GM18526 (cell line): ENCODE measurements around the gene TGIF1.

ENCODE experiments used
- POLR2A ChIP-seq: IDR thresholded peaks from 3 replicates; pipeline ENCODE4 v1.6.1; 2011; ENCODE audit not compliant: insufficient read length; ENCODE audit errors: extremely low read depth

The TGIF1 gene

GRCh38 chr18:3450012-3450798, at the start of gene TGIF1:
Gene TGIF1 (plus strand): TSS chr18:3450172. CDS start chr18:3450490, 318 bp downstream.
- no peak for TF ChIP-seq POLR2A

GRCh38 chr18:3400567-3401296, 49.2 kb upstream of the TGIF1 start:
- no peak for TF ChIP-seq POLR2A

GRCh38 chr18:3401669-3402620, 48.0 kb upstream of the TGIF1 start:
- TF ChIP-seq POLR2A: no peak

DNA sequence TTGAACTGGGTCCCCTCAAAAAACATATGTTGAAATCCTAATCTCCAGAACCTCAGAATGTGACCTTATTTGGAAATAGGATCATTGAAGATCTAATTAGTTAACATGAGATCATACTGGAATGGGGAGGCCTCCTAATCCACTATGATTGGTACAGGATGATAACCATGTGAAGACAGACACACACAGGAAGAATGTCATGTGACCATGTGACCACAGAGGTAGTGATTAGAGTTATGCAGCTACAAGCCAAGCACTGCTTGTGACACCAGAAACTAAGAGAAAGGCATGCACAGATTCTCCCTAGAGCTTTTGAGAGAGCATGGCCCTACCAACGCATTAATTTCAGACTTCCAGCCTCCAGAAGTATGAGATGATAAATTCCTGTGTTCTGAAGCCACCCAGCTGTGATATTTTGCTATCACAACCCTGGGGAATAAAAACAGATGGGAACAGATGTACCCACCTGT, 47.0 kb upstream of the TGIF1 start:
- no peak for TF ChIP-seq POLR2A

- no peak for TF ChIP-seq POLR2A
Measured at GRCh38 chr18:3405713-3406112, 44.3 kb upstream of the TGIF1 start.

GRCh38 chr18:3408107-3408506, 41.9 kb upstream of the TGIF1 start:
- no peak for TF ChIP-seq POLR2A

GRCh38 chr18:3409811-3410210, 40.2 kb upstream of the TGIF1 start:
- TF ChIP-seq POLR2A: no peak

- TF ChIP-seq POLR2A: no peak
Measured at GRCh38 chr18:3410273-3410672, 39.7 kb upstream of the TGIF1 start.

- no peak for TF ChIP-seq POLR2A
Measured at GRCh38 chr18:3411327-3411726, 38.6 kb upstream of the TGIF1 start.

DNA sequence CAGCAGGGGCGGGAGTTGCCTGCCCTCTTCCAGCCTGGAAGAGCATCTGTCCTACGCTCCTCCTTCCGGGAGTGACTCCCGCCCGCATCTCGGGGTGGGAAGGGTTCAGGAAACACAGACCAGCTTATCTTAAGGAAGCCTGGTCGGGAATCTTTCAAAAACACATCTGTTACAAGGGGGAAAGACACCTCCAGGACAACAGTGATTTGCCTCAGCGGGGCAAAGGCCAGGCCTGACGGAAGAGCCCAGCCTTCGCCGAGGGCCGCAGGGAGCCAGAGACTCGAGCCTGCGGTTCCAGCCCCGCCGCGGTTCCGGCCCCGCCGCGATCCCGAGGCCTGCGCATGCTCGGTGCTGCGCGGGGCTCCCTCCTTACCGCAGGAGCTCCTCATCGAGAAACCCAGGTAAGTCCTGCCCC, 38.1 kb upstream of the TGIF1 start:
- no peak for TF ChIP-seq POLR2A

- TF ChIP-seq POLR2A: no peak
Measured at GRCh38 chr18:3415110-3415509, 34.9 kb upstream of the TGIF1 start.

- TF ChIP-seq POLR2A: no peak
Measured at GRCh38 chr18:3418083-3418482, 31.9 kb upstream of the TGIF1 start.

DNA sequence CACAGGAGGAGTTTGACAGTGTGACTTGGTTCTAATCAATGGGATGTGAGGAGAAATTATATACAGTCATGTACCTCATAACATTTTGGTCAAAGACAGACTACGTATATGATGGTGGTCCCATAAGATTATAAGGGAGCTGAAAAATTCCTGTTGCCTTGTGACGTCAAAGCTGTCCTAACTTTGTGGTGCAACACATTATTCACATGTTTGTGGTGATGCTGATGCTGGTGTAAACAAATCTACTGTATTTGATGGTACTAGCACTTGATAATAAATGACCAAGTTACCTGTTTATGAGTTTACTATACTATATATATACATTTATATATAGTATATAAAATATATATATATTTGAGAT, 29.1 kb upstream of the TGIF1 start:
- TF ChIP-seq POLR2A: no peak

GRCh38 chr18:3422905-3423304, 27.1 kb upstream of the TGIF1 start:
- no peak for TF ChIP-seq POLR2A

DNA sequence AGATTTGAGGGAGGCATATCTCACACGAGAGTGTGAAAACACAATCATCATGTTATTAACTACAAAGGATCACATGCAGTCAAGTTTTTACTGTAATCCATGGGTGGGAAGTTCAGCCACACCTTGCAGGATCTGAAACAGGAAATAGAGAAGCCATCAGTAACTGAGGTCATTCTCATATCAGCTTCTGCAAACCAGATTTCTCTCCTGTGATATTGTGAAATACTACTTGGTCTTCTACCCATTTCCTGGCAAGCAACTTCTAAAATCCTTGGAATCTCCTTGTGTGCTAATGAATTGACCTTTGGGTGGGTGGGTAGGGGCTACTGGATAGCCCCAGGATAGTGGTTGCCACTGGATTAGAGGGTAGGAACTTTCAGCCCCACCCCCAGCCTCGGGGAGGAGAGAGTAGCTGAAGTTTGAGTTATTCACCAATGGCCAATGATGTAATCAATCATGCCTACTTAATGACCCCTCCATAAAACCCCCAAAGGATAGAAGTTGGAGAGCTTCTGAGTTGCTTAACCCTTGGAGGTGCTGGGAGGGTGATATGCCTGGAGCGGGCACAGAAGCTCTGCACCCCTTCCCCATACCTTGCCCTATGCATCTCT, 25.6 kb upstream of the TGIF1 start:
- no peak for TF ChIP-seq POLR2A
